Measurements from ENCODE around the gene ACBD3. TPM values are rescaled to one million over a fixed set of nuclear protein-coding genes. Genes with fewer than 3 reads are reported as not detected.

ACBD3 gene
- 41.3 TPM for total RNA-seq
- long read RNA-seq, transcript ACBD3-201 (8 exons, 3,573 nt), result major isoform, 74 of 121 reads
- long read RNA-seq, partial matches to known transcripts, result 27 of 121 reads
- long read RNA-seq, other reads (novel, unspliced or antisense), result 20 of 121 reads

- ATAC-seq (peak; percentile 96 to 98), DNase-seq (peak; percentile 90)
- H3K4me1 ChIP-seq, result peaks cover 43% of the 10 kb centered on the region
- no peaks in the 10 kb centered on the region for H3K9me3 ChIP-seq
- H3K27ac ChIP-seq, result peak within 1 kb of the TSS; percentile 95
- H3K4me3 ChIP-seq, result peak within 1 kb of the TSS; percentile 91
- H3K36me3 ChIP-seq, result no peaks in the 10 kb centered on the region
- H3K27me3 ChIP-seq (ENCODE audit: low read depth), result no peaks in the 10 kb centered on the region
- intact Hi-C loops (cut with DNase I), result no loop called here
- TF ChIP-seq, protein P1, sequence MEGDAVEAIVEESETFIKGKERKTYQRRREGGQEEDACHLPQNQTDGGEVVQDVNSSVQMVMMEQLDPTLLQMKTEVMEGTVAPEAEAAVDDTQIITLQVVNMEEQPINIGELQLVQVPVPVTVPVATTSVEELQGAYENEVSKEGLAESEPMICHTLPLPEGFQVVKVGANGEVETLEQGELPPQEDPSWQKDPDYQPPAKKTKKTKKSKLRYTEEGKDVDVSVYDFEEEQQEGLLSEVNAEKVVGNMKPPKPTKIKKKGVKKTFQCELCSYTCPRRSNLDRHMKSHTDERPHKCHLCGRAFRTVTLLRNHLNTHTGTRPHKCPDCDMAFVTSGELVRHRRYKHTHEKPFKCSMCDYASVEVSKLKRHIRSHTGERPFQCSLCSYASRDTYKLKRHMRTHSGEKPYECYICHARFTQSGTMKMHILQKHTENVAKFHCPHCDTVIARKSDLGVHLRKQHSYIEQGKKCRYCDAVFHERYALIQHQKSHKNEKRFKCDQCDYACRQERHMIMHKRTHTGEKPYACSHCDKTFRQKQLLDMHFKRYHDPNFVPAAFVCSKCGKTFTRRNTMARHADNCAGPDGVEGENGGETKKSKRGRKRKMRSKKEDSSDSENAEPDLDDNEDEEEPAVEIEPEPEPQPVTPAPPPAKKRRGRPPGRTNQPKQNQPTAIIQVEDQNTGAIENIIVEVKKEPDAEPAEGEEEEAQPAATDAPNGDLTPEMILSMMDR (IDR thresholded peaks at IDR 0.05), result no peak
Observed at GRCh38 chr1:226186124-226187018, at the start of gene ACBD3. Gene ACBD3, minus strand, starts transcription at chr1:226186741. Its CDS starts 66 bp downstream, at chr1:226186675.

DNA sequence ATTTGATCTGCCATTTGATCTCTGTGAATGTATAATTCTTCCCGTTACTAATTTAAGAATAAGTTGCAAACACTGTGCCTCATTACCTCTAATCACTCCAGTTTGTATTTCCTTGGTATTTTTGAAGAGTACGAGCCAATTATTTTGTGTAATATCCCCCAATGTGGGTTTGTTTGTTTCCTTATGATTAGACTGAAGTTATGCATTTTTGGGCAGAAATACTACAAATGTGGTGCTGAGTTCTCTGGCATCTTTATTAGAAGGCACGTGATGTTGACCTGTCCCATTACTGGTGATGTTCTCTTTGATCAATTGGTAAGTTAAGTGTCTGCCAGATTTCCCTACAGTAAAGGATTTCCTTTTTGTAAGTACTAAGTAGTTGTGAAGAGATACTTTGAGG, 47.3 kb upstream of the ACBD3 start:
- Histone ChIP-seq H3K9me3 (no peaks in the 10 kb centered on the region), H3K36me3 (peaks cover 24% of the 10 kb centered on the region), H3K27me3 (ENCODE audit: low read depth) (no peaks in the 10 kb centered on the region), H3K4me1 (no peaks in the 10 kb centered on the region), H3K4me3 (no peak overlapping the region), H3K27ac (no peak overlapping the region)
- intact Hi-C loops (cut with DNase I), result no loop called here
- ATAC-seq (no peak), DNase-seq (no peak)
- TF ChIP-seq, protein P1 (IDR thresholded peaks at IDR 0.05), result no peak

- Histone ChIP-seq H3K27ac (no peak overlapping the region), H3K4me1 (no peaks in the 10 kb centered on the region), H3K4me3 (no peak overlapping the region), H3K27me3 (ENCODE audit: low read depth) (no peaks in the 10 kb centered on the region), H3K9me3 (no peaks in the 10 kb centered on the region), H3K36me3 (peaks cover 18% of the 10 kb centered on the region)
- TF ChIP-seq, protein P1 (IDR thresholded peaks at IDR 0.05), result no peak
- DNase-seq, result no peak
- intact Hi-C loops (cut with DNase I), result no loop called here
- no peak for ATAC-seq
Observed at GRCh38 chr1:226233293-226233692, 46.8 kb upstream of the ACBD3 start.

DNA sequence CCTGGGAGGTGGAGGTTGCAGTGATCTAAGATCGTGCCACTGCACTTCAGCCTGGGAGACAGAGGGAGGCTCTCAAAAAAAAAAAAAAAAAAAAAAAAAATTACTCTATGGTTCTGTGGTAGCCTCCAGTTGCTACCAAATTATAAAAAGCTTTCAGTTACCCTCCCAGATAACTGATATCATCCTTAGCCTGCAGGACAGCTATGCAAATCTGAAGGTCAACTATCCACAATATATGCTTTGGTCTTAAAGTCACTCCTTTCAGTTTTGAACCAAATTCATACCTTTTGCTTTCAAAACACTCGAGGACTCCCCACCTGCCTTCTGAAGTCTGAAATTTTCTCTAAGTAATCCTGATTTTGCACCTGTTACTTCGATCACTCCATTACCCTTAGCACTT, 40.1 kb upstream of the ACBD3 start:
- DNase-seq, result no peak
- intact Hi-C loops (cut with DNase I), result no loop called here
- H3K27me3 ChIP-seq (ENCODE audit: low read depth), result peaks cover 23% of the 10 kb centered on the region
- no peak overlapping the region for H3K27ac ChIP-seq
- no peak overlapping the region for H3K4me3 ChIP-seq
- H3K36me3 ChIP-seq, result no peaks in the 10 kb centered on the region
- no peak for ATAC-seq
- TF ChIP-seq, protein P1 (IDR thresholded peaks at IDR 0.05), result no peak
- peaks cover 4% of the 10 kb centered on the region for H3K4me1 ChIP-seq
- H3K9me3 ChIP-seq, result no peaks in the 10 kb centered on the region

DNA sequence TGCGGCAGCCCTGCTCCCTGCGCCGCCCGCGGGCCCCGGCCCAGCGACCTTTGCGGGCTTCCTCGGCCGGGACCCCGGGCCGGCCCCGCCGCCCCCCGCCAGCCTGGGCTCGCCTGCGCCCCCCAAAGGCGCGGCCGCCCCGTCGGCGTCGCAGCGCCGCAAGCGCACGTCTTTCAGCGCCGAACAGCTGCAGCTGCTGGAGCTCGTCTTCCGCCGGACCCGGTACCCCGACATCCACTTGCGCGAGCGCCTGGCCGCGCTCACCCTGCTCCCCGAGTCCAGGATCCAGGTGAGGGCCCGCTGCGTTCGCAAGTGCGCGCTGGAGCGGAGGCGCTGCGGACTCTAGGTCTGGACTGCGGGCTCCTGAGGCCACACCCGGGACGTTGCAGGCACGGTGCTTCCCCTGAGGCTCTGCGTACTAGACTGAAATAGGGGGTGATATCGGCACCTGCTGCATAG, 37.3 kb upstream of the ACBD3 start:
- TF ChIP-seq, protein P1 (IDR thresholded peaks at IDR 0.05), result no peak
- peak; percentile 47 to 57 for ATAC-seq
- H3K27ac ChIP-seq, result no peak overlapping the region
- intact Hi-C loops (cut with DNase I), result no loop called here
- H3K36me3 ChIP-seq, result no peaks in the 10 kb centered on the region
- no peaks in the 10 kb centered on the region for H3K9me3 ChIP-seq
- H3K27me3 ChIP-seq (ENCODE audit: low read depth), result peaks cover 23% of the 10 kb centered on the region
- H3K4me1 ChIP-seq, result peaks cover 4% of the 10 kb centered on the region
- H3K4me3 ChIP-seq, result peak overlapping the region; percentile 51
- DNase-seq, result no peak

Measured in lower lobe of right lung (tissue), 2 donors.